Measurements from ENCODE around the gene CNIH3.

Gene CNIH3

GRCh38 chr1:224639426-224639975 is 23.4 kb downstream of the CNIH3 start:
- no peak for DNase-seq
- Histone ChIP-seq H3K27me3 (no peaks in the 10 kb centered on the region), H3K4me3 (no peak overlapping the region), H3K9me3 (no peaks in the 10 kb centered on the region), H3K36me3 (no peaks in the 10 kb centered on the region), H3K4me1 (no peaks in the 10 kb centered on the region), H3K27ac (no peak overlapping the region)
- no peak for TF ChIP-seq CTCF (IDR thresholded peaks at IDR 0.05)
- intact Hi-C loops (cut with DNase I; ENCODE audit: low total_unique reads): no loop called here

GRCh38 chr1:224640018-224640417 is 23.9 kb downstream of the CNIH3 start:
- Histone ChIP-seq H3K27ac (no peak overlapping the region), H3K4me3 (no peak overlapping the region), H3K36me3 (no peaks in the 10 kb centered on the region), H3K27me3 (no peaks in the 10 kb centered on the region), H3K9me3 (no peaks in the 10 kb centered on the region), H3K4me1 (no peaks in the 10 kb centered on the region)
- DNase-seq: no peak
- intact Hi-C loops (cut with DNase I; ENCODE audit: low total_unique reads): no loop called here
- no peak for TF ChIP-seq CTCF (IDR thresholded peaks at IDR 0.05)

- H3K27me3 ChIP-seq: no peaks in the 10 kb centered on the region
- no peak for DNase-seq
Observed at GRCh38 chr1:224640587-224640986, 24.5 kb downstream of the CNIH3 start.

GRCh38 chr1:224641030-224641429 is 24.9 kb downstream of the CNIH3 start:
- H3K9me3 ChIP-seq: no peaks in the 10 kb centered on the region
- H3K27me3 ChIP-seq: no peaks in the 10 kb centered on the region
- H3K27ac ChIP-seq: no peak overlapping the region
- TF ChIP-seq CTCF (IDR thresholded peaks at IDR 0.05): no peak
- H3K4me3 ChIP-seq: no peak overlapping the region
- H3K36me3 ChIP-seq: no peaks in the 10 kb centered on the region
- intact Hi-C loops (cut with DNase I; ENCODE audit: low total_unique reads): no loop called here
- no peak for DNase-seq
- no peaks in the 10 kb centered on the region for H3K4me1 ChIP-seq

More at GRCh38 chr1:224640587-224640986, 24.5 kb downstream of the CNIH3 start:
- no peaks in the 10 kb centered on the region for H3K4me1 ChIP-seq
- TF ChIP-seq CTCF (IDR thresholded peaks at IDR 0.05): no peak
- no peak overlapping the region for H3K27ac ChIP-seq
- H3K9me3 ChIP-seq: no peaks in the 10 kb centered on the region
- intact Hi-C loops (cut with DNase I; ENCODE audit: low total_unique reads): no loop called here
- H3K4me3 ChIP-seq: no peak overlapping the region
- no peaks in the 10 kb centered on the region for H3K36me3 ChIP-seq

GRCh38 chr1:224643653-224644052 is 27.5 kb downstream of the CNIH3 start:
- no peaks in the 10 kb centered on the region for H3K36me3 ChIP-seq
- H3K27me3 ChIP-seq: no peaks in the 10 kb centered on the region
- intact Hi-C loops (cut with DNase I; ENCODE audit: low total_unique reads): no loop called here
- no peaks in the 10 kb centered on the region for H3K4me1 ChIP-seq
- TF ChIP-seq CTCF (IDR thresholded peaks at IDR 0.05): no peak
- no peak overlapping the region for H3K4me3 ChIP-seq
- DNase-seq: no peak
- no peak overlapping the region for H3K27ac ChIP-seq
- H3K9me3 ChIP-seq: no peaks in the 10 kb centered on the region
